Vagina (tissue), 2 donors: Measurements from ENCODE around the gene FIS1.

Experiments used
- POLR2AphosphoS5 ChIP-seq, 2 donors: sonication (generic); formaldehyde crosslinking; IDR thresholded peaks; one replicate each; pipeline ENCODE4 v1.9.0; 2017; ENCODE audit warnings: antibody characterized with exemption in 2 of 2, mild to moderate bottlenecking in 2 of 2, low read depth in 1 of 2; ENCODE audit not compliant: insufficient read depth in 1 of 2
- TF ChIP-seq, protein P1 (sequence below), 3 experiments: fragments of 450-650 bp in 2 of 3; fragments of 200-600 bp in 1 of 3; sonication (generic) in 1 of 3; IDR thresholded peaks; one replicate each; pipeline ENCODE4 v1.5.1; 2017 to 2019; ENCODE audit warnings: antibody characterized with exemption in 3 of 3, mild to moderate bottlenecking in 2 of 3, moderate library complexity in 2 of 3

DNA sequence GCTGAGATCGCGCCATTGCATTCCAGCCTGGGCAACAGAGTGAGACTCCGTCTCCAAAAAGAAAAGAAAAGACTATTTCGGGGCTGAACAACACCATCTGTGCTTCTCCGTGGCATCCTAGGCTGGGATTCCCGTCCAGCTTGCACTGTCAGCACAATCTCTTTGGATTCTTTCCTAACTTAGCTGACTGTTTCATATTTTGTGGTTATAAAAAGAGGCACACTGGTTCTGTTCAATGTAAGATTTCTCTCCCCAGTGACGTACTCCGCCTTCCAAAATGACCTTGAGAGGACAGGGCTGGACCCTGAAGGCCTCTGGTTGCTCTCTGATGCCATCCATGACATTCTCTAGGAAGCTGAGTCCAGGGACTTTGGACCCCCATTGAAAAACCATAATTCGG is 18.2 kb downstream of the FIS1 start:
- TF ChIP-seq, protein P1, sequence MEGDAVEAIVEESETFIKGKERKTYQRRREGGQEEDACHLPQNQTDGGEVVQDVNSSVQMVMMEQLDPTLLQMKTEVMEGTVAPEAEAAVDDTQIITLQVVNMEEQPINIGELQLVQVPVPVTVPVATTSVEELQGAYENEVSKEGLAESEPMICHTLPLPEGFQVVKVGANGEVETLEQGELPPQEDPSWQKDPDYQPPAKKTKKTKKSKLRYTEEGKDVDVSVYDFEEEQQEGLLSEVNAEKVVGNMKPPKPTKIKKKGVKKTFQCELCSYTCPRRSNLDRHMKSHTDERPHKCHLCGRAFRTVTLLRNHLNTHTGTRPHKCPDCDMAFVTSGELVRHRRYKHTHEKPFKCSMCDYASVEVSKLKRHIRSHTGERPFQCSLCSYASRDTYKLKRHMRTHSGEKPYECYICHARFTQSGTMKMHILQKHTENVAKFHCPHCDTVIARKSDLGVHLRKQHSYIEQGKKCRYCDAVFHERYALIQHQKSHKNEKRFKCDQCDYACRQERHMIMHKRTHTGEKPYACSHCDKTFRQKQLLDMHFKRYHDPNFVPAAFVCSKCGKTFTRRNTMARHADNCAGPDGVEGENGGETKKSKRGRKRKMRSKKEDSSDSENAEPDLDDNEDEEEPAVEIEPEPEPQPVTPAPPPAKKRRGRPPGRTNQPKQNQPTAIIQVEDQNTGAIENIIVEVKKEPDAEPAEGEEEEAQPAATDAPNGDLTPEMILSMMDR (IDR thresholded peaks at IDR 0.05): no peak
- no peak for TF ChIP-seq POLR2AphosphoS5 (IDR thresholded peaks at IDR 0.05; ENCODE audit: insufficient read depth in 1 of 2, low read depth in 1 of 2)
